Astrocyte of the cerebellum (primary cell): ENCODE results near the gene TPCN1.

Experiments used
- DNase-seq: peaks from one replicate; pipeline ENCODE4 v3.0.0-alpha.2; 2011; ENCODE audit warnings: low read depth
- H3K4me3 ChIP-seq: 2 replicates; pipeline ENCODE4 v1.5.1; 2011; ENCODE audit warnings: mild to moderate bottlenecking, low read depth, low read length, moderate library complexity
- CTCF ChIP-seq: IDR thresholded peaks from 2 replicates; pipeline ENCODE4 v1.5.1; 2012; ENCODE audit warnings: low read length, low read depth, moderate library complexity, mild to moderate bottlenecking; ENCODE audit errors: missing control alignments
- in situ Hi-C: cut with HindIII; loops from 2 replicates; pipeline ENCODE4 v1.10.0; 2017; ENCODE audit warnings: low sequenced_read_pairs

TPCN1 gene

GRCh38 chr12:113292091-113292490 is 70.8 kb downstream of the TPCN1 start:
- in situ Hi-C loops = no loop called here

GRCh38 chr12:113292547-113292946 is 71.3 kb downstream of the TPCN1 start:
- TF ChIP-seq CTCF = no peak
- DNase-seq = no peak
- in situ Hi-C loops = no loop called here
- no peak overlapping the region for H3K4me3 ChIP-seq

More at GRCh38 chr12:113292091-113292490, 70.8 kb downstream of the TPCN1 start:
- H3K4me3 ChIP-seq = no peak overlapping the region
- TF ChIP-seq CTCF = no peak
- no peak for DNase-seq

- in situ Hi-C loops = no loop called here
- no peak for DNase-seq
- H3K4me3 ChIP-seq = no peak overlapping the region
- no peak for TF ChIP-seq CTCF
Measured at GRCh38 chr12:113293100-113293499, 71.8 kb downstream of the TPCN1 start.

GRCh38 chr12:113295886-113296556 is 74.8 kb downstream of the TPCN1 start:
- no peak for DNase-seq
- in situ Hi-C loops = no loop called here
- no peak for TF ChIP-seq CTCF
- no peak overlapping the region for H3K4me3 ChIP-seq

- H3K4me3 ChIP-seq = no peak overlapping the region
- in situ Hi-C loops = no loop called here
- TF ChIP-seq CTCF = no peak
- DNase-seq = no peak
Measured at GRCh38 chr12:113296557-113297213, 75.4 kb downstream of the TPCN1 start.

GRCh38 chr12:113297214-113297587 is 75.9 kb downstream of the TPCN1 start:
- no peak overlapping the region for H3K4me3 ChIP-seq
- DNase-seq = no peak
- TF ChIP-seq CTCF = no peak
- in situ Hi-C loops = no loop called here
